ENCODE data around the gene GSTA4. TPM values are rescaled to one million over a fixed set of nuclear protein-coding genes. Genes with fewer than 3 reads are reported as not detected.

GSTA4 gene
- total and polyA plus RNA-seq, 2 donors from 2014 or later: 17.4 to 47.4 TPM

DNA sequence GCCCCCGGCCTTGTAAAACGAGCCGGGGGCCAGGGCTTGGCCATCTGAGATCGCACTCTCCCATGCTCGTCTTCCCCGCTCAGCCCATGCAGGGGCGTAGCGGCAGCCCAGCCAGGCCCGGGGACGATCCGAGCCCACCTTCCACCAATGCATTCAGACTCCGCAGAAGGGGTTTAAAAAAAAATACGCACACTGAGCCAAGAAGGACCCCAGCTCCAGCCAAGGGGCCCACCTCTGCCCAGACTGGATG is 320 bp downstream of the GSTA4 start:
- DNase-seq: peak in 1 of 5 donors; percentile 84
- peak overlapping the region; percentile 76 to 99 (median 97) for H3K9ac ChIP-seq (ENCODE audit: low read length in 3 of 3)
- H3K4me1 ChIP-seq (ENCODE audit: control insufficient read depth in 2 of 3, insufficient read depth in 2 of 3, low read depth in 1 of 3, low read length in 3 of 3): peaks cover 0 to 3% (median 3%) of the 10 kb centered on the region in 3 donors
- H3K27me3 ChIP-seq (ENCODE audit: control insufficient read depth, insufficient read depth, low read length): no peaks in the 10 kb centered on the region
- TF ChIP-seq, protein P1, sequence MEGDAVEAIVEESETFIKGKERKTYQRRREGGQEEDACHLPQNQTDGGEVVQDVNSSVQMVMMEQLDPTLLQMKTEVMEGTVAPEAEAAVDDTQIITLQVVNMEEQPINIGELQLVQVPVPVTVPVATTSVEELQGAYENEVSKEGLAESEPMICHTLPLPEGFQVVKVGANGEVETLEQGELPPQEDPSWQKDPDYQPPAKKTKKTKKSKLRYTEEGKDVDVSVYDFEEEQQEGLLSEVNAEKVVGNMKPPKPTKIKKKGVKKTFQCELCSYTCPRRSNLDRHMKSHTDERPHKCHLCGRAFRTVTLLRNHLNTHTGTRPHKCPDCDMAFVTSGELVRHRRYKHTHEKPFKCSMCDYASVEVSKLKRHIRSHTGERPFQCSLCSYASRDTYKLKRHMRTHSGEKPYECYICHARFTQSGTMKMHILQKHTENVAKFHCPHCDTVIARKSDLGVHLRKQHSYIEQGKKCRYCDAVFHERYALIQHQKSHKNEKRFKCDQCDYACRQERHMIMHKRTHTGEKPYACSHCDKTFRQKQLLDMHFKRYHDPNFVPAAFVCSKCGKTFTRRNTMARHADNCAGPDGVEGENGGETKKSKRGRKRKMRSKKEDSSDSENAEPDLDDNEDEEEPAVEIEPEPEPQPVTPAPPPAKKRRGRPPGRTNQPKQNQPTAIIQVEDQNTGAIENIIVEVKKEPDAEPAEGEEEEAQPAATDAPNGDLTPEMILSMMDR (IDR thresholded peaks at IDR 0.05; ENCODE audit: borderline replicate concordance, extremely low read depth, insufficient read depth): no peak
- peak overlapping the region; percentile 97 to 98 for H3K27ac ChIP-seq (ENCODE audit: low read depth in 2 of 2, low read length in 2 of 2)
- peak overlapping the region; percentile 90 to 92 (median 90) for H3K4me3 ChIP-seq (ENCODE audit: low read length in 3 of 3)
- H3K9me3 ChIP-seq (ENCODE audit: control insufficient read depth in 2 of 3, insufficient read depth in 1 of 3, low read length in 3 of 3): no peaks in the 10 kb centered on the region
- H3K36me3 ChIP-seq (ENCODE audit: control insufficient read depth in 2 of 3, insufficient read depth in 3 of 3, low read length in 3 of 3): peaks cover 0 to 2% (median 0%) of the 10 kb centered on the region in 3 donors
- no peak for FAIRE-seq
- intact Hi-C loops (cut with DNase I): no loop called here

GRCh38 chr6:52994031-52994838 is 849 bp downstream of the GSTA4 start:
- FAIRE-seq: no peak
- peak overlapping the region; percentile 90 to 92 (median 90) for H3K4me3 ChIP-seq (ENCODE audit: low read length in 3 of 3)
- H3K9ac ChIP-seq (ENCODE audit: low read length in 3 of 3): peak overlapping the region; percentile 76 to 99 (median 97)
- TF ChIP-seq, protein P1 (IDR thresholded peaks at IDR 0.05; ENCODE audit: borderline replicate concordance, extremely low read depth, insufficient read depth): no peak
- intact Hi-C loops (cut with DNase I): no loop called here
- H3K27ac ChIP-seq (ENCODE audit: low read depth in 2 of 2, low read length in 2 of 2): peak overlapping the region; percentile 97 to 98
- H3K27me3 ChIP-seq (ENCODE audit: control insufficient read depth, insufficient read depth, low read length): no peaks in the 10 kb centered on the region
- DNase-seq: peak in 4 of 5 donors; percentile 53 to 80 (median 72)
- peaks cover 0 to 2% (median 2%) of the 10 kb centered on the region in 3 donors for H3K36me3 ChIP-seq (ENCODE audit: control insufficient read depth in 2 of 3, insufficient read depth in 3 of 3, low read length in 3 of 3)
- peaks cover 0 to 3% (median 3%) of the 10 kb centered on the region in 3 donors for H3K4me1 ChIP-seq (ENCODE audit: control insufficient read depth in 2 of 3, insufficient read depth in 2 of 3, low read depth in 1 of 3, low read length in 3 of 3)
- no peaks in the 10 kb centered on the region for H3K9me3 ChIP-seq (ENCODE audit: control insufficient read depth in 2 of 3, insufficient read depth in 1 of 3, low read length in 3 of 3)

DNA sequence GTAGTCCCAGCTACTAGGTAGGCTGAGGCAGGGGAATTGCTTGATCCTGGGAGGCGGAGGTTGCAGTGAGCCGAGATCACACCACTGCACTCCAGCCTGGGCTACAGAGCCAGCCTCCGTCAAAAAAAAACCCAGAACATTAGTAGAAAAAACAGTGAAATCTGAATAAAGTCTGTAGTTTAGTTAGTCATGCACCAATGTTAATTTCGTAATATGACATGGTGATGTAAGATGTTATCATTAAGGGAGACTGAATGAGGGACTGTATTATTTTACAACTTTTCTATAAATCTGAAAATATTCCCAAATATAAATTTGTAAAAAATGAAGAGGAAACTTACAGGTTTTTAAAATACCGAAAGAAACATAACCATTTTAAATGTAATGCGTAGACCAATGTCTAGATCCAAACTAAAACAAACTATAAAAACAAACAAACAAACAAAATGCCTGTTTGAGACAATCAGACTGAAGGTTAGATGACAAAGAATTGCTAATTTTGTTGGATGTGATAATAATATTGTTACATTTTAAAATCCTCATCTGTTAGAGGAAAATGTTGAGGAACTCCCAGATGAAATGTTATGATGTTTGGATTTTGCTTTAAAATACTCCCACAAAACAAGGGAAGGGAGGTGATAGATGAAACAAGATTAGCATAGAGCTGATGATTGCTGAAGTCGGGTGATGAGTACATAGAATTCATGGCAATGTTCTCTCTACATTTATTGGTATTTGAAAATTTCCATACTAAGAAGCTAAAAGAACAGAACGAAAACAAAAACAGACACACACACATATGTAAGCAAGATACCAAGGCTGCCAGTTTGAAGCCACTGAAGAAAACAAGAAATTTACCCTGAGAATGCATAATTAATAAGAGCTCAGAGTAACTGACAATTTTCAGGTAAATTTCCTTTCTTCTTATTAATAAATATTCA is 1.8 kb downstream of the GSTA4 start:
- Histone ChIP-seq H3K9ac (ENCODE audit: low read length in 3 of 3) (peak overlapping the region; percentile 32 to 97 (median 76)), H3K36me3 (ENCODE audit: control insufficient read depth in 2 of 3, insufficient read depth in 3 of 3, low read length in 3 of 3) (peaks cover 0 to 2% (median 2%) of the 10 kb centered on the region in 3 donors), H3K27ac (ENCODE audit: low read depth in 2 of 2, low read length in 2 of 2) (peak overlapping the region in 1 of 2 donors; percentile 98), H3K4me3 (ENCODE audit: low read length in 3 of 3) (peak overlapping the region; percentile 43 to 92 (median 90)), H3K27me3 (ENCODE audit: control insufficient read depth, insufficient read depth, low read length) (no peaks in the 10 kb centered on the region), H3K9me3 (ENCODE audit: control insufficient read depth in 2 of 3, insufficient read depth in 1 of 3, low read length in 3 of 3) (no peaks in the 10 kb centered on the region), H3K4me1 (ENCODE audit: control insufficient read depth in 2 of 3, insufficient read depth in 2 of 3, low read depth in 1 of 3, low read length in 3 of 3) (peaks cover 0 to 3% (median 3%) of the 10 kb centered on the region in 3 donors)
- intact Hi-C loops (cut with DNase I): no loop called here
- FAIRE-seq (peak; percentile 6), DNase-seq (peak in 1 of 5 donors; percentile 21)
- TF ChIP-seq, protein P1 (IDR thresholded peaks at IDR 0.05; ENCODE audit: borderline replicate concordance, extremely low read depth, insufficient read depth): no peak
